SH-SY5Y (cell line): ENCODE data around the gene CFAP68.

Experiments used
- GATA2 ChIP-seq: IDR thresholded peaks from 2 replicates; pipeline ENCODE4 v1.6.1; 2011; ENCODE audit warnings: mild to moderate bottlenecking, low read depth, low read length
- GATA3 ChIP-seq: IDR thresholded peaks from 2 replicates; pipeline ENCODE4 v1.6.1; 2011; ENCODE audit warnings: low read depth, mild to moderate bottlenecking, low read length, moderate library complexity

DNA sequence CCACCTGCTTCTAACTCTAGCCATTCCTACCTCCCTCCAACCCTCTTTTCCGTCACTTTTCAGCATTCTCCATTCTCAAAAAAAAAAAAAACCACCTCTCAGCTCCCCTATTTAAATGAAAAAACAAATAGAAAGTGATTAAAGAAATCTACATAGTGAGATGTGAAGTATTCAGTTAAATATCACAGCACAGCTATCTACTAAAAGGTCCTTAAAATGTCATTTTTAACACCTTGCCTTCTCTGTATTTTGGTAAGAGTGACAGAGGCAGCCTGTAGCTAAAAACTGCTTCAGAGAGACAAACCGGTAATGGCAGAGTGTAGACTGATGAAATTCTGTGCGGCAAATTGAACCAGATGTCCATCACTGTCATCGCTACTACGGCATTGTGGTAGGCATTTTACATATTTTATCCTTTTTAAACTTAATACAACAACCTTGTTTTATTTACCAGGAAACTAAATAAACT is 7.6 kb upstream of the CFAP68 start:
- TF ChIP-seq GATA3 (no peak), GATA2 (no peak)
